Panc1 (cell line): ENCODE results near the gene P2RY11.

Experiments
- POLR2AphosphoS5 ChIP-seq: IDR thresholded peaks from 2 replicates; pipeline ENCODE4 v1.6.1; 2012; ENCODE audit warnings: mild to moderate bottlenecking, low read depth, low read length, moderate library complexity
- SIN3A ChIP-seq: IDR thresholded peaks from 2 replicates; pipeline ENCODE4 v1.6.1; 2012; ENCODE audit warnings: low read depth, mild to moderate bottlenecking, low read length, moderate library complexity, borderline replicate concordance; ENCODE audit not compliant: insufficient read depth
- TCF7L2 ChIP-seq: IDR thresholded peaks from 2 replicates; pipeline ENCODE4 v1.6.1; 2011; ENCODE audit warnings: mild to moderate bottlenecking, low read depth, low read length, inconsistent platforms
- TF ChIP-seq, protein P1 (sequence below): fragments of 450-650 bp; IDR thresholded peaks from 2 replicates; pipeline ENCODE4 v1.5.1; 2017; ENCODE audit warnings: mild to moderate bottlenecking
- TF ChIP-seq, protein P2 (sequence below), 2 experiments: IDR thresholded peaks; 2 replicates each; pipeline ENCODE4 v1.6.1; 2011 to 2012; ENCODE audit warnings: low read depth in 2 of 2, control low read depth in 1 of 2, low read length in 1 of 2, mild to moderate bottlenecking in 1 of 2, moderate library complexity in 1 of 2; ENCODE audit not compliant: insufficient read depth in 1 of 2

DNA sequence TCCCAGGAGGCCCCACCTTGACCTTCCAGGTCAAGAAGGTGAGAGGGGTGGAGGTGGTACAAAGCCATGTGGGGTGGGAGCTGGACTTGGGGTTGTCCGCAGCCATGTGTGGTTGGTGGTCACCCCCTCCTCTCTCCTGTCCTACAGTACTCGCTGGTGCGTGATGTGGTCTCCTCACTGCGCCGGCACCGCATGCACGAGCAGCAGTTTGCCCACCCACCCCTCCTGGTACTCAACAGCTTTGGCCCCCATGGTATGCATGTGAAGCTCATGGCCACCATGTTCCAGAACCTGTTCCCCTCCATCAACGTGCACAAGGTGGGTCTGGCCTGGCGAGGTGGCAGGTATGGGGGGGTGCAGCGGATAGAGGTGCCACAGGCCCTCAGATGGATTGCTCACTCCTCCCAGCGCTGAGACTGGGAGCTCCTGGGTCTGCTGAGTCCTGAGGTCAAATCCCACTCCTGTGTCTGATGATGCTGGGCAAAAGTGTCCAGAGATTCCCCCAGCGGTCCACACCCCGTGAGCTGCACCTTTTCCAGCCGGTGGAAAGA, 3.6 kb upstream of the P2RY11 start:
- TF ChIP-seq POLR2AphosphoS5 (no peak), TCF7L2 (no peak), SIN3A (no peak)
- TF ChIP-seq, protein P1, sequence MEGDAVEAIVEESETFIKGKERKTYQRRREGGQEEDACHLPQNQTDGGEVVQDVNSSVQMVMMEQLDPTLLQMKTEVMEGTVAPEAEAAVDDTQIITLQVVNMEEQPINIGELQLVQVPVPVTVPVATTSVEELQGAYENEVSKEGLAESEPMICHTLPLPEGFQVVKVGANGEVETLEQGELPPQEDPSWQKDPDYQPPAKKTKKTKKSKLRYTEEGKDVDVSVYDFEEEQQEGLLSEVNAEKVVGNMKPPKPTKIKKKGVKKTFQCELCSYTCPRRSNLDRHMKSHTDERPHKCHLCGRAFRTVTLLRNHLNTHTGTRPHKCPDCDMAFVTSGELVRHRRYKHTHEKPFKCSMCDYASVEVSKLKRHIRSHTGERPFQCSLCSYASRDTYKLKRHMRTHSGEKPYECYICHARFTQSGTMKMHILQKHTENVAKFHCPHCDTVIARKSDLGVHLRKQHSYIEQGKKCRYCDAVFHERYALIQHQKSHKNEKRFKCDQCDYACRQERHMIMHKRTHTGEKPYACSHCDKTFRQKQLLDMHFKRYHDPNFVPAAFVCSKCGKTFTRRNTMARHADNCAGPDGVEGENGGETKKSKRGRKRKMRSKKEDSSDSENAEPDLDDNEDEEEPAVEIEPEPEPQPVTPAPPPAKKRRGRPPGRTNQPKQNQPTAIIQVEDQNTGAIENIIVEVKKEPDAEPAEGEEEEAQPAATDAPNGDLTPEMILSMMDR, result no peak
- TF ChIP-seq, protein P2, sequence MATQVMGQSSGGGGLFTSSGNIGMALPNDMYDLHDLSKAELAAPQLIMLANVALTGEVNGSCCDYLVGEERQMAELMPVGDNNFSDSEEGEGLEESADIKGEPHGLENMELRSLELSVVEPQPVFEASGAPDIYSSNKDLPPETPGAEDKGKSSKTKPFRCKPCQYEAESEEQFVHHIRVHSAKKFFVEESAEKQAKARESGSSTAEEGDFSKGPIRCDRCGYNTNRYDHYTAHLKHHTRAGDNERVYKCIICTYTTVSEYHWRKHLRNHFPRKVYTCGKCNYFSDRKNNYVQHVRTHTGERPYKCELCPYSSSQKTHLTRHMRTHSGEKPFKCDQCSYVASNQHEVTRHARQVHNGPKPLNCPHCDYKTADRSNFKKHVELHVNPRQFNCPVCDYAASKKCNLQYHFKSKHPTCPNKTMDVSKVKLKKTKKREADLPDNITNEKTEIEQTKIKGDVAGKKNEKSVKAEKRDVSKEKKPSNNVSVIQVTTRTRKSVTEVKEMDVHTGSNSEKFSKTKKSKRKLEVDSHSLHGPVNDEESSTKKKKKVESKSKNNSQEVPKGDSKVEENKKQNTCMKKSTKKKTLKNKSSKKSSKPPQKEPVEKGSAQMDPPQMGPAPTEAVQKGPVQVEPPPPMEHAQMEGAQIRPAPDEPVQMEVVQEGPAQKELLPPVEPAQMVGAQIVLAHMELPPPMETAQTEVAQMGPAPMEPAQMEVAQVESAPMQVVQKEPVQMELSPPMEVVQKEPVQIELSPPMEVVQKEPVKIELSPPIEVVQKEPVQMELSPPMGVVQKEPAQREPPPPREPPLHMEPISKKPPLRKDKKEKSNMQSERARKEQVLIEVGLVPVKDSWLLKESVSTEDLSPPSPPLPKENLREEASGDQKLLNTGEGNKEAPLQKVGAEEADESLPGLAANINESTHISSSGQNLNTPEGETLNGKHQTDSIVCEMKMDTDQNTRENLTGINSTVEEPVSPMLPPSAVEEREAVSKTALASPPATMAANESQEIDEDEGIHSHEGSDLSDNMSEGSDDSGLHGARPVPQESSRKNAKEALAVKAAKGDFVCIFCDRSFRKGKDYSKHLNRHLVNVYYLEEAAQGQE (IDR thresholded peaks at IDR 0.05; ENCODE audit: insufficient read depth in 1 of 2, low read depth in 2 of 2, low read length in 1 of 2), result no peak
